Iris pigment epithelial cell (primary cell): Measurements from ENCODE around the gene OR8A1.
"Not testable (repeated sequence)": the region's sequence is repeated elsewhere in the genome, so short reads cannot be mapped to it uniquely, and the experiment has no call there.

Source experiments
- DNase-seq: peaks from one replicate; pipeline ENCODE4 v3.0.0-alpha.2; 2011; ENCODE audit warnings: low read depth

OR8A1 gene

DNA sequence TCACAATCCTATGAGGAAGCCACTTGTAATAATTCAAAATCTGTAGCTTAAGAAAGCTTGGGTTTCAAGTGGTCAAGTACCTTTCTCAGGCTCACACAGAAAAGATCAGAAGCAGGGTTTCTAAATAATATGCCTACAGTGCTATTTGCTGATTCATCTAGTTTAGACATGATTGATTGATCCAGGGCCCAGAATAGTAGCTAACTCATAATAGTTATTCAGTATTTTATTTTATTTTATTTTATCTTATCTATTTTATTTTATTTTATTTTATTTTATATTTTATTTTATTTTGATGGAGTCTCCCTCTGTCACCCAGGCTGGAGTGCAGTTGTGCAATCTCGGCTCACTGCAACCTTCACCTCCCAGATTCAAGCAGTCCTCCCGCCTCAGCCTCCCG is 25.5 kb downstream of the OR8A1 start:
- DNase-seq = no peak

DNA sequence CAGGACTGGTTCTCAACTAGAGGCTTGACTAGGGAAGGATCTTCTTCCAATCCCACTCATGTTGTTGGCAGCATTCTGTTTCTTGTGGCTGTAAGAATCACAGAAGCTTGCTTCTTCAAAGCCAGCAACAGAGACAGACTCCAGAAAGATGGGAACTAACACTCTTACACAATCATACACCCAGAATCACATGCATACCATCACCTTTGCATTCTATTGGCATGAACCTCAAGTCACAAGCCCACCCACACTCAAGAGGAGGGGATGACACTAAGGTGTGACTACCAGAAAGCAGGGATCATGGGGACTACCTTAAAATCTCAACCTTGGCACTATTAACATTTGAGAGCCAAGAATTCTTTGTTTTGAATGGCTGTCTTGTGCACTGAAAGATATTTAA is 27.8 kb downstream of the OR8A1 start:
- DNase-seq = no peak

DNA sequence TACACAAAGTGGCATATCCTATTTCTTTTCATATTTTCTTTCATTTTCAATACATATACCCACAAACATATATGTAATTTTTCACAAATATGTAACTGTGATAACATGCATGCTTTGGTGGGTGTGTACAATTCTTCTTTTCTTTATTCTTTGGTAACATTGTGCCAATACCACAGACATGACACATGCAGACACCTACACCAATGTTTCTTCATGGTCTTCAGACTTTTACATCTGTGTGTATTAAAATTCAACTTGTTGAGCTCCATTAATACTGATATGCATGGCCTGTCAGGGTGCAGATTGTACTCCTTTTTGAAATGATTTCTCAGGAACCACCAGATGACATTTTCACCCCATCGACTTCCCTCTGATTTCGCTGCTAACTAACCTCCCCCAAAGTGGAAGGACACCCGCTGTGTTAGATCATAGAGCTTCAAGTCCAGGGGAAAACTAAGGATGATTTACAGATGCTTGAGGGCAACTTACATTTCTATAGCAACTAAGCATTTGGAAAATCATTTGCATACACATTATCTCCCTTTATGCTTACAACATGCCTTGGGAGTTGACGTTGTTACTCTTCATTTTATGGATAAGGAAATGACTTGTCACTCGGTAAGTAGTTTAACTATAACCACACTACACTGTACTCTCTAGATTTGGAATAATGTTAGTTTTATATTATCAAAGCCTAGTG is 31.0 kb downstream of the OR8A1 start:
- DNase-seq = no peak

DNA sequence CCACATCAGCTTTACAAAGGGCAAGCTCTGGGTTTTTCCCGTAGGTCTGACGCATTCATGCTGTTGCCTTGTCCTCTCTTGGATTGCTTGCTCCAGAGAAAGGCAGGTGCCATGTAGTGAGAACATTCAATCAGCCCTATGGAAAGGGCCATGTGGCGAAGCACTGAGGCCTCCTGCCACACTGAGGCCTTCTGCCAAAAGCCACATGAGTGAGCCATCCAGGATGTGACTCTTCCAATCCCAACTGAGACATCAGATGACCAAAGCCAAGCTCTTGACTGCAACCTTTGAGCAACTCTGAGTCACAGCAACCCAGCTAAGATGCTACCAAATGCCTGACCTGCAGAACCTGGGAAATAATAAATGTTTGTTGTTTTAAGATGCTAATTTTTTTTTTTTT is 32.4 kb downstream of the OR8A1 start:
- no peak for DNase-seq

DNA sequence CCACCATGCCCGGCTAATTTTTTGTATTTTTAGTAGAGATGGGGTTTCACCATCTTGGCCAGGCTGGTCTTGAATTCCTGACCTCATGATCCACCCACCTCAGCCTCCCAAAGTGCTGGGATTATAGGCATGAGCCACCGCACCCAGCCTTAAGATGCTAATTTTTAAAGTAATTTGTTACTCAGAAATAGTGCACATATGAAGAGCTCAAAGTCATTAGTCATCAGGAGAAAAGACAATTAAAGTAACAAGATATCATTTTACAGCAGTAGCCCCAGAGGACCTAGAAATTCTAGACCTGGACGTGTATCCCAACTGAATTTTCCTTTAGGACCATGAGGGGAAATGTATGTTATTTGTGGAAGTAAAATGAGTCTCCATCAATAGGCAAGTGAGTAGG is 32.9 kb downstream of the OR8A1 start:
- DNase-seq = not testable (repeated sequence)

DNA sequence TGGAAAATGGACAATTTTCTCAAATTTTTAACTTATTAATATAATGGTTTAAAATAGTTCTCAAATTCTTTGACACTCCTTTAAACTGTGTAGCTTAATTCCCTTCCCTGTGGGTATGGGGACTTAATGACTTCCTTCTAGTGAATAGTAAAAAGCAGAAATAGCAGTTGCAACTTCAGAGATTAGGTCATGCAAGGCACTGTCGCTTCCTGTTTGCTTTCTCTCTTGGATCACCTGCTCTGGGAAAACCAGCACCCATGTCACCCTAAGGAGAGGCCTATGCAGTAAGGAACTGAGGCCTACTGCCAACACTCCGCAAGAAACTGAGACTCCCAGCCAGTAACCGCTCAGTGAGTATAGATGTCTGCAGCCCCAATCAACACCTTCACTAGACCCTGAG is 35.9 kb downstream of the OR8A1 start:
- DNase-seq = no peak

GRCh38 chr11:124608147-124608546 is 38.4 kb downstream of the OR8A1 start:
- DNase-seq = no peak

GRCh38 chr11:124610295-124610694 is 40.5 kb downstream of the OR8A1 start:
- no peak for DNase-seq

GRCh38 chr11:124611064-124611463 is 41.3 kb downstream of the OR8A1 start, which contains the start of gene PANX3:
PANX3 (plus strand) TSS chr11:124611428; CDS start chr11:124611557, 129 bp downstream.
- DNase-seq = no peak

DNA sequence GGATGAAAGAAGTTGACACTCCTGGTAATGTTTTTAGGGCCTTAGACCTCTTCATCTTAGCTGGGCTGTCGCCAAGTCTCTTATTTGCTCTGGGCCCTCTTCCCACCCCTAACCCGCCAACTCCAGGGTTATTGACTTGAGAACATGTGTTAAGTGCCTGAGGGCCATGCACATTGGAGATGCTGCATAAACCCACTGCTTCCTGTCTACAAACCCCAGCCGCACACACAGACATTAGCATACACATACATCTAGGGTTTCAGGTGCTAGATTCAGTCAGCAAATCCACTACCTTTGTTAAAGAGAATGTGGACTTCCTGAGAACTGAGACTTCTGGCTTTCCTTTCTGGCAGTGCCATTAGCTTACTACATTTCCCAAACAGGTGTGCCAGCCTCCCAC is 42.2 kb downstream of the OR8A1 start:
- DNase-seq = no peak

DNA sequence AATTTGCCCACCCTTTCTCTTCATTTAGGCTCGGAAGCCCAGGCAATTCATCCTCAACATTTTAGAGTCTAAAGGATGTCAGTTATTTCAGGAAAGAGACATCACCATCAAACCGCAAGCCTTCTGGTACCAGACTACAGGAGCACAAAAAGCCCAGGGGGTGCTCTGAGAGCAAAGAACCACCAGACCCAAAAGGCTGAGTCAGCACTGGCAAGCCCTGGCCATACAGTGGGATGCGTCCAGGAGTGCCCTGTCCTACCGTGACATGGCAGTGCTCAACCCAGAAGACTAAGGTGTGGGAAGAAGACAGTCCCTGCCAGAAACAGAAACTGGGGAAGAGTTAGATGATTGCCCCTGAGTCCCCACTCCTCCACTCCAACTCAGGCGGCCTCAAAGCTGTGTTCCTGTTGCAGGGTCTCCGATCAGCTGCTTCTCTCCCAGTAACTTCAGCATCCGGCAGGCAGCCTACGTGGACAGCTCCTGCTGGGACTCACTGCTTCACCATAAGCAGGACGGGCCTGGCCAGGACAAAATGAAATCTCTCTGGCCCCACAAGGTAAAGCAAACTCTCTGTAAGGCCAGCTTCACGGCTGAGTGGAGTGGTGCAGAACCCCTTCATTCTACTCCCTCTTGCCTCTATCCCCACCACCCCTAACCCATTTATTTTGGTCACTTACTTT is 42.9 kb downstream of the OR8A1 start:
- DNase-seq = peak; percentile 31

GRCh38 chr11:124618863-124619262 is 49.1 kb downstream of the OR8A1 start:
- no peak for DNase-seq
